Measurements from ENCODE around the gene MCOLN1. TPM values are rescaled to one million over a fixed set of nuclear protein-coding genes. Genes with fewer than 3 reads are reported as not detected.

Gene MCOLN1
- total RNA-seq, 1 donor = 12.0 TPM

GRCh38 chr19:7488736-7489353, 33.6 kb upstream of the MCOLN1 start, which contains the start of gene PEX11G:
Gene PEX11G (minus strand): TSS chr19:7489035. CDS start chr19:7489010, 25 bp downstream.
- peak within 1 kb of the TSS; percentile 80 for H3K4me3 ChIP-seq (ENCODE audit: low read depth, low read length)
- no peak for TF ChIP-seq CTCF (IDR thresholded peaks at IDR 0.05; ENCODE audit: insufficient read depth, low read length)
- peak; percentile 83 for DNase-seq (ENCODE audit: low read depth)

GRCh38 chr19:7489609-7490044, 32.8 kb upstream of the MCOLN1 start:
- H3K4me3 ChIP-seq (ENCODE audit: low read depth, low read length) = no peak overlapping the region
- DNase-seq (ENCODE audit: low read depth) = no peak
- TF ChIP-seq CTCF (IDR thresholded peaks at IDR 0.05; ENCODE audit: insufficient read depth, low read length) = no peak

GRCh38 chr19:7492142-7492541, 30.3 kb upstream of the MCOLN1 start:
- TF ChIP-seq CTCF (IDR thresholded peaks at IDR 0.05; ENCODE audit: insufficient read depth, low read length) = no peak
- no peak overlapping the region for H3K4me3 ChIP-seq (ENCODE audit: low read depth, low read length)

GRCh38 chr19:7492558-7492957, 29.9 kb upstream of the MCOLN1 start:
- DNase-seq (ENCODE audit: low read depth) = no peak
- no peak overlapping the region for H3K4me3 ChIP-seq (ENCODE audit: low read depth, low read length)
- TF ChIP-seq CTCF (IDR thresholded peaks at IDR 0.05; ENCODE audit: insufficient read depth, low read length) = no peak

More at GRCh38 chr19:7492142-7492541, 30.3 kb upstream of the MCOLN1 start:
- no peak for DNase-seq (ENCODE audit: low read depth)

GRCh38 chr19:7494416-7495098, 27.9 kb upstream of the MCOLN1 start:
- H3K4me3 ChIP-seq (ENCODE audit: low read depth, low read length) = no peak overlapping the region
- peak; percentile 41 for TF ChIP-seq CTCF (IDR thresholded peaks at IDR 0.05; ENCODE audit: insufficient read depth, low read length)

GRCh38 chr19:7497292-7497691, 25.1 kb upstream of the MCOLN1 start:
- DNase-seq (ENCODE audit: low read depth) = no peak

More at GRCh38 chr19:7494416-7495098, 27.9 kb upstream of the MCOLN1 start:
- peak; percentile 58 for DNase-seq (ENCODE audit: low read depth)

More at GRCh38 chr19:7497292-7497691, 25.1 kb upstream of the MCOLN1 start:
- H3K4me3 ChIP-seq (ENCODE audit: low read depth, low read length) = no peak overlapping the region
- peak; percentile 65 for TF ChIP-seq CTCF (IDR thresholded peaks at IDR 0.05; ENCODE audit: insufficient read depth, low read length)
